AG04449 (cell line): ENCODE data around the gene OR12D2.
"Not testable (repeated sequence)": the region's sequence is repeated elsewhere in the genome, so short reads cannot be mapped to it uniquely, and the experiment has no call there.

ENCODE experiments used
- CTCF ChIA-PET: fragments of 350-600 bp; formaldehyde crosslinking; extraction: SDS; loops from one replicate; lab custom pipeline; 2021; ENCODE audit warnings: antibody characterized with exemption; lab: Yijun Ruan, JAX
- POLR2A ChIA-PET: fragments of 400-600, 350-600 bp; formaldehyde crosslinking; extraction: SDS; loops from one replicate; lab custom pipeline; 2020; ENCODE audit warnings: antibody characterized with exemption, inconsistent platforms; lab: Yijun Ruan, JAX
- DNase-seq: peaks from one replicate; pipeline ENCODE4 v3.0.0-alpha.2; 2010; ENCODE audit warnings: low read depth, low spot score
- H3K4me3 ChIP-seq: 2 replicates; pipeline ENCODE4 v1.5.1; 2011; ENCODE audit warnings: low read depth, mild to moderate bottlenecking, control low read depth, low read length
- CTCF ChIP-seq: IDR thresholded peaks from one replicate; pipeline ENCODE4 v1.5.1; 2011; ENCODE audit warnings: mild to moderate bottlenecking, moderate library complexity, low read length, control low read depth, inconsistent platforms; ENCODE audit not compliant: insufficient read depth; ENCODE audit errors: missing control alignments

Gene OR12D2

GRCh38 chr6:29424575-29424974 is 29.1 kb downstream of the OR12D2 start:
- ChIA-PET CTCF (no interaction called here), POLR2A (no interaction called here)
- no peak overlapping the region for H3K4me3 ChIP-seq
- no peak for TF ChIP-seq CTCF
- no peak for DNase-seq

- CTCF ChIA-PET, result no interaction called here
Measured at GRCh38 chr6:29425075-29425474, 29.6 kb downstream of the OR12D2 start.

GRCh38 chr6:29426654-29427053 is 31.2 kb downstream of the OR12D2 start:
- ChIA-PET POLR2A (no interaction called here), CTCF (no interaction called here)
- TF ChIP-seq CTCF, result no peak
- H3K4me3 ChIP-seq, result no peak overlapping the region
- no peak for DNase-seq

More at GRCh38 chr6:29425075-29425474, 29.6 kb downstream of the OR12D2 start:
- no peak for DNase-seq
- no peak for TF ChIP-seq CTCF
- H3K4me3 ChIP-seq, result no peak overlapping the region
- POLR2A ChIA-PET, result no interaction called here

GRCh38 chr6:29436730-29437129 is 41.3 kb downstream of the OR12D2 start:
- CTCF ChIA-PET, POLR2A ChIA-PET, DNase-seq, H3K4me3 ChIP-seq: not testable (repeated sequence)

GRCh38 chr6:29439006-29439405 is 43.6 kb downstream of the OR12D2 start, which contains the start of gene OR10C1:
TSS of gene OR10C1 (plus strand) at chr6:29439306. CDS start at chr6:29440016, 710 bp downstream.
- CTCF ChIA-PET, result no interaction called here
- no peak for DNase-seq
- POLR2A ChIA-PET, result no interaction called here
- H3K4me3 ChIP-seq, result no peak within 1 kb of the TSS
- no peak for TF ChIP-seq CTCF

- TF ChIP-seq CTCF, result no peak
- POLR2A ChIA-PET, result no interaction called here
- no peak overlapping the region for H3K4me3 ChIP-seq
- CTCF ChIA-PET, result no interaction called here
- no peak for DNase-seq
Measured at GRCh38 chr6:29442719-29443118, 47.3 kb downstream of the OR12D2 start.

- CTCF ChIA-PET, DNase-seq, POLR2A ChIA-PET: not testable (repeated sequence)
Measured at GRCh38 chr6:29444031-29444430, 48.6 kb downstream of the OR12D2 start.

More at GRCh38 chr6:29444031-29444430, 48.6 kb downstream of the OR12D2 start:
- not testable (repeated sequence) for H3K4me3 ChIP-seq
